SJCRH30 (cell line): Measurements from ENCODE around the gene ACSL5. TPM values are rescaled to one million over a fixed set of nuclear protein-coding genes. Genes with fewer than 3 reads are reported as not detected.

ENCODE experiments used
- DNase-seq, 2 experiments: peaks; one replicate each; pipeline ENCODE4 v3.0.0-alpha.2; 2015 to 2020
- H3K27ac ChIP-seq: fragments of 250-450 bp; sonication (Bioruptor Pico); 2 replicates; pipeline ENCODE4 v1.5.1; 2020; ENCODE audit warnings: mild to moderate bottlenecking, moderate library complexity
- H3K27me3 ChIP-seq: fragments of 250-450 bp; sonication (Bioruptor Pico); 2 replicates; pipeline ENCODE4 v1.5.1; 2020; ENCODE audit warnings: mild to moderate bottlenecking, moderate library complexity
- H3K36me3 ChIP-seq: fragments of 250-450 bp; sonication (Bioruptor Pico); 2 replicates; pipeline ENCODE4 v1.5.1; 2020; ENCODE audit warnings: mild to moderate bottlenecking, moderate library complexity
- H3K4me1 ChIP-seq: fragments of 250-450 bp; sonication (Bioruptor Pico); 2 replicates; pipeline ENCODE4 v1.5.1; 2020; ENCODE audit warnings: mild to moderate bottlenecking, moderate library complexity
- H3K4me3 ChIP-seq: fragments of 250-450 bp; sonication (Bioruptor Pico); 2 replicates; pipeline ENCODE4 v1.5.1; 2020; ENCODE audit warnings: mild to moderate bottlenecking, moderate library complexity
- H3K9me3 ChIP-seq: fragments of 250-450 bp; sonication (Bioruptor Pico); replicated peaks from 2 replicates; pipeline ENCODE4 v1.5.1; 2020; ENCODE audit warnings: mild to moderate bottlenecking, moderate library complexity
- total RNA-seq: library from RNA; depleted of rRNA; stranded (reverse); fragments of >200 nt; shearing (Covaris generic); gene quantifications from 2 replicates; pipeline ENCODE4 v1.2.3, GENCODE V29; 2014

ACSL5 gene
- total RNA-seq, 1 experiment from 2014 or later, result 0.06 TPM

DNA sequence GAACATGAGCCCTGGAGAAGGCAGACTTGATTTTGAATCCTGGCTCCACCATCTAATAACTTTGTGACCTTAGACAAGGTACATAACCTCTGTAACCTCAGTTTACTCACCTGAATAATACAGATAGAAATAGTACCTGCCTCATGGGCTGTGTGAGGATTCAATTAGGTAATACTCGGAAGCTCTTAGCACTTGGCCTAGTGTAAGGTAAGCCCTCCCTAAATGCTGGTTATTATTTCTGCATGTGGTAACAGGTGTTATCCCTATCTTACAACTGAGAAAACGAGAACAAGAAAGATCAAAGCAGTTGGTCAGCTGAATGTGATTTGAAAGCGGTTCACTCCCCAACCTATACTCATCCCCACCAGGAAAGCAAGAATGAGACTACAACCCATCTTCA, 28.7 kb upstream of the ACSL5 start:
- H3K36me3 ChIP-seq, result no peaks in the 10 kb centered on the region
- no peak overlapping the region for H3K27ac ChIP-seq
- H3K4me1 ChIP-seq, result no peaks in the 10 kb centered on the region; the same call in 1 of the 2 replicates
- DNase-seq, result no peak
- H3K9me3 ChIP-seq, result no peaks in the 10 kb centered on the region
- H3K4me3 ChIP-seq, result no peak overlapping the region
- no peaks in the 10 kb centered on the region for H3K27me3 ChIP-seq

DNA sequence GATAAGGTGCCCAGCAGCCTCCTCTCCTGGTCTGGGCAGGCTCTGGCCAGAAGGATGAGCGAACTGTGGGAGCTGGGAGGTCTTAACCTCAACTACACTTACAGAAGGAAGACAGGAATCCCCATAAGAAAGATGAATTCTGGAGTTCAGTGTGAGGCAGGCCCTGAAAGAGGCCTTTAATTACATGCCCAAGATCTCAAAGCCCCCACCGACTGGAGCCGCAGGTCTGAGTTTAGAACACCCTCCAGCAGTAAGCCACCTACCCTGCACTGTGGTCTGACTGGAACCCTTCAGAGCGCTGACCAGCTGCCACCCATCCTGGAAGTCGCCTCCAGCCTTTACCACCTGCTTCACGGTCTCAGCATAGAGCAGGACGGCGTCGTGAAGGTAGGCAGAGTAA, 28.2 kb upstream of the ACSL5 start:
- no peaks in the 10 kb centered on the region; the same call in 1 of the 2 replicates for H3K4me1 ChIP-seq

DNA sequence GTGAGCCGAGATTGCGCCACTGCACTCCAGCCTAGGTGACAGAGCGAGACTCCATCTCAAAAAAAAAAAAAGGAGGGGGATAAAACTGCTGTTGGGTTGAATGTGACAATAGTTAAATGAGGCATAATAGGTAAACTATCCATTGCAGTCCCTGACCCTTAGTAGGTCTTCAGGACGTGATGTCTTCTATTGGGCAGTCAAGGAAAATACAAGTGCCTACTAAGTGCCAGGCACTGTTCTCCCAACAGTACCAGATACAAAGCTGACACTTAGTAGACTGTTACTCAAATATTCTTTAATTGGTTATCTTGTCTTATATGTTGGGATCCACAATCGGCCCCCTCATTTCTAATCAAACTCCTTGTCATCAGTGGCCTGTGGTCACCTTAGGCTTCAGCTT, 27.1 kb upstream of the ACSL5 start:
- no peaks in the 10 kb centered on the region for H3K36me3 ChIP-seq
- no peak overlapping the region for H3K4me3 ChIP-seq
- DNase-seq, result no peak
- H3K9me3 ChIP-seq, result no peaks in the 10 kb centered on the region
- no peaks in the 10 kb centered on the region for H3K27me3 ChIP-seq
- H3K27ac ChIP-seq, result no peak overlapping the region
- no peaks in the 10 kb centered on the region; the same call in 1 of the 2 replicates for H3K4me1 ChIP-seq

More for the DNA sequence above, 28.2 kb upstream of the ACSL5 start:
- Histone ChIP-seq H3K36me3 (no peaks in the 10 kb centered on the region), H3K9me3 (no peaks in the 10 kb centered on the region), H3K27ac (no peak overlapping the region), H3K4me3 (no peak overlapping the region), H3K27me3 (no peaks in the 10 kb centered on the region)
- DNase-seq, result no peak

DNA sequence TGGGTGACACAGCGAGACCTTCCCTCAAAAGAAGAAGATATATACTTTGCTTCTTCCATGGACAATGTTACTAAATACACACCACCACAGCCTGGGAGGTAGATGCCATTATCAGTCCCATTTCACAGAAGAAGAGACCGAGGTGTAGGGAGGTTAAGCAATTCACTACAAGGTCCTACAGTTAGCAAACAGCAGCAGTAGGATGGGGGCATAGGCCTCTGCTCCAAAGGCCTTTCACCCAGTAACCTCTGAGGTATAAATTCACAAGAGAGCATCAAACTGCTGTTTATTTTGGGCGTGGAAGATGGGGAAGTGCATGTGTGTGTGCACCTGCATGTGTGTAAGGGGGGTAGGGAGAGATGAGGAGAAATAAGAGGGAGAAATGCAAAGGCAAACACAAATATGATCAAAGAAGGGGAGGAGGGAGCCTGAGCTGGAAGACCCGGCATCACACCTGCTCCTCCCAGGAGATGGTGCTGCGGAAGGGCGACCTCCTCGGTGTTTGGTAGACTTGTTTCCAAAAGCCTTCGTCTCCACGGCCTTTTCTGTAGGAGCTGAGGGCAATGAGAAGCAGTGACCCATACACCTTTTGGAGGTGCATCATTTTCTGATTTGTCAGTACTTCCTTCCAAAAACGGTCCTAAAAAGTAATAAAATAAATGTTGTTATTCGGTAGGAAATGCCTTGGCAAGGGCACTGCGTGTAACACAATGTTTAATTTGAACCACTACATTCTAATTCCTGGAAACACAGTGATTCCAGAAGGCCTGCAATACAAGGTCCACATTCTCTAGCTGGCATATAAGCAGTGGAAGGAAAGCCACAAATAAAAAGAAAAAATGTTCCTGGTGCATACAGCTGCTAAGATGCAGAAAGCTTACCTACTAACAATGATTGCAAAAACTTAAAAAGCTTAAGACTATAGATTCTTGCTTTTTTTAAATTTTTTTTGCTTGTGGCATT, 25.9 kb upstream of the ACSL5 start:
- H3K9me3 ChIP-seq, result no peaks in the 10 kb centered on the region
- no peaks in the 10 kb centered on the region for H3K36me3 ChIP-seq
- no peak overlapping the region for H3K4me3 ChIP-seq
- no peaks in the 10 kb centered on the region; the same call in 1 of the 2 replicates for H3K4me1 ChIP-seq
- DNase-seq, result no peak
- H3K27ac ChIP-seq, result no peak overlapping the region
- H3K27me3 ChIP-seq, result no peaks in the 10 kb centered on the region

- DNase-seq, result no peak
- H3K4me1 ChIP-seq, result no peaks in the 10 kb centered on the region
Observed at GRCh38 chr10:112348759-112349158, 25.2 kb upstream of the ACSL5 start.

DNA sequence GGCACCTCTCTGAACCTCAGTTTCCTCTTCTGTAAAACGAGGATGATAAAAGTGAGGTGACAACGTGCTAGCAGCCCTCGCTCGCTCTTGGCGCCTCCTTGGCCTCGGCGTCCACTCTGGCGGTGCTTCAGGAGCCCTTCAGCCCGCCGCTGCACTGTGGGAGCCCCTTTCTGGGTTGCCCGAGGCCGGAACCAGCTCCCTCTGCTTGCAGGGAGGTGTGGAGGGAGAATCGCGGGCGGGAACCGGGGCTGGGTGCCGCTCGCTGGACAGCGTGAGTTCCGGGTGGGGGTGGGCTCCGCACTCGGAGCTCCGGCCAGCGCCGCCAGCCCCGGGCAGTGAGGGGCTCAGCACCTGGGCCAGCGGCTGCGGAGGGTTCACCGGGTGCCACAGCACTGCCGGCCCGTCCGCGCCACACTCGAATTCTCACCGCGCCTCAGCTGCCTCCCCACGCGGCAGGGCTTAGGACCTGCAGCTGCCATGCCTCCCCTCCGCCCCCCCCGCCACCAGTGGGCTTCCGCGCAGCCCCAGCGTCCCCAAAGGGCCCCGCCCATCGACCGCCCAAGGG, 24.3 kb upstream of the ACSL5 start:
- Histone ChIP-seq H3K36me3 (no peaks in the 10 kb centered on the region), H3K9me3 (no peaks in the 10 kb centered on the region), H3K27me3 (no peaks in the 10 kb centered on the region), H3K27ac (no peak overlapping the region), H3K4me3 (no peak overlapping the region), H3K4me1 (no peaks in the 10 kb centered on the region)
- no peak for DNase-seq

More at GRCh38 chr10:112348759-112349158, 25.2 kb upstream of the ACSL5 start:
- Histone ChIP-seq H3K36me3 (no peaks in the 10 kb centered on the region), H3K27me3 (no peaks in the 10 kb centered on the region), H3K27ac (no peak overlapping the region), H3K9me3 (no peaks in the 10 kb centered on the region), H3K4me3 (no peak overlapping the region)

DNA sequence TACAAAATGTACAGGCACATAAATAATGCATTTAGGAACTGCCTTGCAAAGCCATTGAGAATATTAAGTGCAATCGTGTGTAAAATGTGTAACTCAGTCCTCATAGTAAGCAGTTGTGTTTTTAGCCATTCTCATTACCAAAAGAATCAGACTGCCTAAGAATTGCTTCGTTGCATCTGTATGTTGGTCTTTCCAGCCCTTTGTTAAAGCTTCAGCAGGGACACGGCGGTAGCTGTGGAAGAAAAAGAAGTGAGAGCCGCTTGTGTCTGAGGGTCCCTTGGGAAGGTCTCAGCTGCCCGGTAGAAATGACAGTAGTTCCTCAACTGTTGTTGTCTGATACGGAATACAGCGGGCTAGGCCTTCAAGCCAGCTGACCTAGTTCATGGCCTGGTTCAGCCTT, 22.8 kb upstream of the ACSL5 start:
- Histone ChIP-seq H3K27me3 (no peaks in the 10 kb centered on the region), H3K4me3 (no peak overlapping the region), H3K36me3 (no peaks in the 10 kb centered on the region), H3K4me1 (no peaks in the 10 kb centered on the region), H3K9me3 (no peaks in the 10 kb centered on the region), H3K27ac (no peak overlapping the region)
- DNase-seq, result no peak

DNA sequence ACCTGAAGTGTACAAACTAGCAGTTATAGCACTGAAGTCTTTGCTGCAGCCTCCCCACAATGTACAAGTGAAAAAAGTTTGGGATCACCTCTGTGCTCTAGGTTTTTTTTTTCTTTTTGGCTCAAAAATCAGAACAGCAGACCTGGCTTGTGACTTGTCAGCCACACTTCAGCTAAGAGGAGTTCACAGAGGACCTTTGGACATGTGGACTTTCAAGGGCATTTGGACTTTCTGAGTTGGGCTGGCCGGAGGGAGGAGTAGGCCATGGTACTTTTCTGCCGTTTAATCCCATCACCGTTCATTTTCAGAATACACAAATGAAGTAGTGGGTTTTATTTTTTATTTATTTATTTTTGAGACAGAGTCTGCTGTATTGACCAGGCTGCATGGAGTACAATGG, 21.9 kb upstream of the ACSL5 start:
- H3K9me3 ChIP-seq, result no peaks in the 10 kb centered on the region
- H3K27me3 ChIP-seq, result no peaks in the 10 kb centered on the region
- H3K4me1 ChIP-seq, result no peaks in the 10 kb centered on the region
- H3K36me3 ChIP-seq, result no peaks in the 10 kb centered on the region
- no peak overlapping the region for H3K4me3 ChIP-seq
- H3K27ac ChIP-seq, result no peak overlapping the region
- no peak for DNase-seq

GRCh38 chr10:112353046-112353445, 20.9 kb upstream of the ACSL5 start:
- H3K27ac ChIP-seq, result no peak overlapping the region
- H3K9me3 ChIP-seq, result no peaks in the 10 kb centered on the region
- no peak for DNase-seq
- H3K27me3 ChIP-seq, result no peaks in the 10 kb centered on the region
- H3K4me3 ChIP-seq, result no peak overlapping the region
- no peaks in the 10 kb centered on the region for H3K4me1 ChIP-seq
- no peaks in the 10 kb centered on the region for H3K36me3 ChIP-seq

DNA sequence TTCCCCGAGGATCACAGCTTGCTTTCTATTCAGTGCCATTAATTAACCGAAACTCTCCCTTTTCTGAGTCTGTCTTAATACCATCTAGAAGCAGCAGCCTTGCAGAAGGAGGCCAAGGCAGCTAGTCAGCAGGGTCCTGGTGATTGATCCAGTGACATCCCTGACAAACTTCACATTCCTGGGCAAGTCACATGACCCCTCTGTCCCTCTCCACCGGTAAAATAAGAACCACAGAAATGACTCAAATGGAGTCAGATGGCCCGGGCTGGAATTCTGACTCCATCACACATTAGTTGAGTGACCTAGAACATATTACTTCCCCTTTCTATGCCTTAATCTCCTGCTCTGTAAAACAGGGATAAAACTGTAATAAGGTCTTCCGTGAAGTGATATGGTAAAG, 17.2 kb upstream of the ACSL5 start:
- no peaks in the 10 kb centered on the region for H3K36me3 ChIP-seq
- H3K4me1 ChIP-seq, result no peaks in the 10 kb centered on the region
- no peak overlapping the region for H3K4me3 ChIP-seq
- H3K27me3 ChIP-seq, result peaks cover 5% of the 10 kb centered on the region; the same call in 1 of the 2 replicates
- no peak overlapping the region for H3K27ac ChIP-seq
- H3K9me3 ChIP-seq, result no peaks in the 10 kb centered on the region
- DNase-seq, result no peak

- Histone ChIP-seq H3K27ac (no peak overlapping the region), H3K4me1 (no peaks in the 10 kb centered on the region), H3K4me3 (no peak overlapping the region), H3K36me3 (no peaks in the 10 kb centered on the region), H3K9me3 (no peaks in the 10 kb centered on the region), H3K27me3 (peaks cover 5% of the 10 kb centered on the region; the same call in 1 of the 2 replicates)
- no peak for DNase-seq
Observed at GRCh38 chr10:112359606-112360307, 14.2 kb upstream of the ACSL5 start.

DNA sequence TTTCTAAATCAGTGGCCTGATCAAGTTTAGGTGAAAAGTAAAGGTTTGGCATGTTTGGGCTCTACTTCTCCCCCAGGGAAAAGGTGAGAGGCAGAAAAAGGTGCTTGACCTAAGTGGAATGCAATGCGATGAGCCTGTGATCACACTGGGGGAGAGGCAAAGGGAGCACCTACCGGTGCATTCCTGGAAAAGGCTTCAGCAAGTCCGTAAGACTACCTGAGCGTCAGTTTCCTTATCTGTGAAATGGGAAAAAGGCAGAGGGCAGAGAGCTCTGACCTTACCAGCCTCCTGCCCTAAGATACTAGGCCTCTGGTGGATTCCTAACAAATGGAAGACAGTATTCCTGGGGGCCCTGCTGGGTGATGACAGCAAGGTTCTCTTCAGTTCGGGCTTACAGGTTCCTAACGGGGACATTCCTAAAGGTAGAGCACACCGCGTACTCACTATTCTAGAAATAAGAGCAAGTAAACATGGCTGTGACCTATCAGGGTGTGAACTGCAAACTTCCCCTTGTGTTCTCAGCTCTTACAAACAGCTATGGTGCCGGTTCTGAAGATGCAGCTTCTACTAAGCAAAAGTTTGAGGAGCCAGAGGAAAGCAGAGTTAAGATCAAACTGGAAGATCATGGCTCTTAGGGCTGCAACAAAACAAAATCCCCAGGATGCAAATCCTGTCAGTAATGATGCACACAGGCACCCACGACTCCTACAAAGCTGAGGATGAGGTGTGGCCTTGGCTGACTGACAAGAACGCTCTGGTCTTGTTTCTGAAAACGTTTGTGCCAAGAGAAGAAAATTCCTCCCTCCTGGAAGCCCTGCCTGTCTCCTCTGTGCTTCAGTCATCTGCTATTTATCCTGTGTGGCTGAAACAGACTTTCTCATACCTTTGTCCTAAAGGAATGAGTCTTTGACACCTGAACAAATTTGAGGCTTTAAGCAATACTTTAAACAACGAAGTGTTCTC, 13.3 kb upstream of the ACSL5 start:
- Histone ChIP-seq H3K4me1 (no peaks in the 10 kb centered on the region), H3K36me3 (no peaks in the 10 kb centered on the region), H3K4me3 (no peak overlapping the region), H3K27me3 (peaks cover 5% of the 10 kb centered on the region; the same call in 1 of the 2 replicates), H3K27ac (no peak overlapping the region), H3K9me3 (no peaks in the 10 kb centered on the region)
- no peak for DNase-seq

DNA sequence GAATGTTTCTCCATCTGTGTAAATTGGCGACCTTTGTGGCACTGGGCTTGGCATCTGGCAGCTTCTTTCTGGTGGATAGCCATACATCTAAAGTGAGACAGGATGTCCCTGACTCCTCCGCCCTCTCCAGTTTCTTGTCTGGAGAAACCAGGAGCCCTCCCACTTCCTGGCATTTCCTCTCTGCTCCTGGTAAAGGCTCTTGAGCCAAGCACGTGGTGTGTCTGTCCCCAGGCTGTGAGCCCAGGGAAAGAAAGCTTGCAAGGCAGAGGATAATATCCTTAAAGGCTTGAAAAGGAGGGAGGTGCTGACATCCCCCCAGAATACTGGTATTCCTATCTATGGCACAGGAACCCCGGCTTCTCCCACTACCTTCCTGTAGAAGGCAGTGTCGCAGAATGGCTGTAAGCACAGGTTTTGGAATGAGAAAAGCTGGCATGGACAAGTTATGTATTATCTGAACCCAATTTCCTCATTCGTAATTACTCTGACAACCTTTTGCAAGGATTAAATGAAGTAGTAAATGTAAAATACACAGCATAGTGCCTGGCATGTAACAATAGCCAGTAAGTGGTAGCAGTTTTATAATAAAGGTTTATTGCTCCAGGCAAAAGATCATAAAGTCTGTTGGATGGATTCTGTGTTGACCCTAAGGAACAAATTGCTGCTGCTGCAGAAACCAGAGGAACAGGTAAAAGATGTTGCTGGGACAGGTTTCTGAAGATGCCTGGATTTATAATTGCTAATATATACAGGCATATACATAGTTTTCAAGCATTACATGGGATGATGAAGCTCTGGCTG, 11.8 kb upstream of the ACSL5 start:
- Histone ChIP-seq H3K9me3 (no peaks in the 10 kb centered on the region), H3K27ac (no peak overlapping the region), H3K36me3 (no peaks in the 10 kb centered on the region), H3K4me1 (no peaks in the 10 kb centered on the region), H3K4me3 (no peak overlapping the region), H3K27me3 (peaks cover 5% of the 10 kb centered on the region; the same call in 1 of the 2 replicates)
- no peak for DNase-seq
